HG03060 (cell line): Measurements from ENCODE around the gene COL15A1.

Source experiments
- ATAC-seq: cut with Tn5 transposase; IDR thresholded peaks from one replicate; pipeline ENCODE4 v1.9.1; 2021; ENCODE audit warnings: low read depth, moderate number of reproducible peaks; ENCODE audit not compliant: unreplicated experiment

The COL15A1 gene

DNA sequence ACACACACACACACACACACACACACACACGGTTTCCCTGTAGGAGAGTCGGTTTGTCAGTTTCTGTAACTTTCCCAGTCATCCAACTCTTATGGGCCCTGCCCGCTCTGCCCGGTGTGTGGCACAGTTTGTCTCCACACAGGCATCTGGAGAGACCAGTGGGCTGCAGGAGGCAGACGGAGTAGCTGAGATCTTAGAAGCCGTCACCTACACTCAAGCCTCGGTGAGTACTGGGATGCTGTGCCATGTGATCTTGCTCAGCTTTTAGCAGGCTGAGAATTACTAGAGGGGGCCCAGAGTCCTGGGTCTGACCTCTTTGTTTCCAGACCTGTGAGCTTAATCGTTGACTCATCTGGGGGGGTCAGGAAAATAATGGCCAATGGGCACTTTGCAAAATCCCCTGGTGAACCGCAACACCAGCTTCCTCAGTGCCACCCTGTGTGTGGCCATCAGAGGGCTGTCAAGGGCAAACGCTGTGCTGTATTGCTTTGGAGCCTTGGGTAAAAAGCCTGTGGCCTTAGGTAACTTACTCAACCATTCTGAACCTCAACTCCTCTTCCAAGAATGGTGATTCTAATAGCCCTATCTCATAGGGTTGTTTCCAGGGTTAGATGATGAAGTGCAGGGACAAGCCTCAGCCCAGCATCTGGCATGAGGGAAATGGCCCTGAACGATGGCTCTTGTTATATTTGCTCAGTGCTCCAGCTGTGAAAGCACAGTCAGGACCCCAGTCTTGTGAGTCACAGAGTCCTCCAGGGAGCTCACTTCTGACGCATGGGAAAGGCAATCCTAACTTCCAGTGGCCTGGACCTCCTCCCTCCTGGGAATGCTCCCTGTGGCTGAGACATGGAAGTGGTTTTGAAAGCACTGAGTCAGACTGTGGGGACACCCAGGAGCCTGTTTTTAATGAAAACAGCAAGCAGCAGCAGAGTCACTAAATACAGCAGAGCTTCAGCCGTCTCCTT is 45.6 kb downstream of the COL15A1 start:
- no peak for ATAC-seq

DNA sequence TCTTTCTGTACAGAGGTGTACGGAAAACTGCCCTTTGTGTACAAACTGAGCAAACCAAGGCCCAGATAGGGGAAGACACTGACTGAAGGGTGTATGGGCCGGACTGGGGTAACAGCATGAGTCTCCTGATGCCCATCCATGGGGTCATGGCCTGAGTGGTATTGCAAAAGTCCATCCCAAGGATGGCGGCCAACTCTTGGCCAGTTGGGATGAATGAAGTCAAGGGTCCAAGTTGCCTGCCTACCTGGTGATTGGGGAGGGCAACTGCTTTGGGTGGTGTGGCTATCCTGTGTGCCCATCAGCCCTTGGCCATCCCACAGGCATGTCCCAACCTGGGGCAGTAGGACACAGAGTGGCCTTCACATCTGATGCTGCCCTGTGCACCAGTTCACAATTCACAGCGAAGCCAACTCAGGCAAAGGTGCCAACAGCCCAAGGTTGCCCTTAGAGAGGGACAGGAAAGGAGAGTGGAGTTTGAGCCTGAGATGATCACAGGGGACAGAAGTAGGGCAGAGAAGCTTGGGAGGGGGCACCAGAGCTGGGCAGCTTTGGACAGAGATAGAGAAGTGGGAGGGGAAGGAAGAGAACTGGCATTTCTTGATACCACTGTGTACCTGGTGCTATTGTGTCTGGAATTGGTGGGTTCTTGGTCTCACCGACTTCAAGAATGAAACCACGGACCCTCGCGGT is 46.6 kb downstream of the COL15A1 start:
- ATAC-seq, result no peak

DNA sequence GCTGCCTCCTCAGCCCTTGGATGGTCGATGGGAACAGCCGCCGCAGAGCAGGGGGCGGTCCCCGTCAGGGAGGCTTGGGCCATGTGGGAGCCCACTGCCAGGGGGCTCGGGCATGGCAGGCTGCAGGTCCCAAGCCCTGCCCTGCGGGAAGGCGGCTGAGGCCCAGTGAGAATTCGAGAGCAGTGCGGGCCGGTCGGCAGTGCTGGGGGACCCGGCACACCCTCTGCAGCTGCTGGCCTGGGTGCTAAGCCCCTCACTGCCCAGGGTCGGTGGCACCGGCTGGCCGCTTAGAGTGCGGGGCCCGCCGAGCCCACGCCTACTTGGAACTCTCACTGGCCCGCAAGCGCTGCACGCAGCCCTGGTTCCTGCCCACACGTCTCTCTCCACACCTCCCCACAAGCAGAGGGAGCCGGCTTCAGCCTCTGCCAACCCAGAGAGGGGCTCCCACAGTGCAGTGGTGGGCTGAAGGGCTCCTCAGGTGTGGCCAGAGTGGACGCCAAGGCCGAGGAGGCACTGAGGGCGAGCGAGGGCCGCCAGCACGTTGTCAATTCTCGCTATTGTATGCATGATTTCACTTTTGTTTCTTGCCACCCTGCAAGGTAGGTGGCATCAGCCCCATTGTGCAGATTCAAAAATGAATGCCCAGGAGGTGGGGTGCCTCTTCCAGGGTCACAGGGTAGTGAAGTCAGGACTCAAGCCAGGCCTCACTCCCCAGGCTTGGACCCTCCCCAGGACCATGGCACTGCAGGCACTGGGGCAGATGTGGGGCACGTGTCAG is 48.6 kb downstream of the COL15A1 start:
- no peak for ATAC-seq

DNA sequence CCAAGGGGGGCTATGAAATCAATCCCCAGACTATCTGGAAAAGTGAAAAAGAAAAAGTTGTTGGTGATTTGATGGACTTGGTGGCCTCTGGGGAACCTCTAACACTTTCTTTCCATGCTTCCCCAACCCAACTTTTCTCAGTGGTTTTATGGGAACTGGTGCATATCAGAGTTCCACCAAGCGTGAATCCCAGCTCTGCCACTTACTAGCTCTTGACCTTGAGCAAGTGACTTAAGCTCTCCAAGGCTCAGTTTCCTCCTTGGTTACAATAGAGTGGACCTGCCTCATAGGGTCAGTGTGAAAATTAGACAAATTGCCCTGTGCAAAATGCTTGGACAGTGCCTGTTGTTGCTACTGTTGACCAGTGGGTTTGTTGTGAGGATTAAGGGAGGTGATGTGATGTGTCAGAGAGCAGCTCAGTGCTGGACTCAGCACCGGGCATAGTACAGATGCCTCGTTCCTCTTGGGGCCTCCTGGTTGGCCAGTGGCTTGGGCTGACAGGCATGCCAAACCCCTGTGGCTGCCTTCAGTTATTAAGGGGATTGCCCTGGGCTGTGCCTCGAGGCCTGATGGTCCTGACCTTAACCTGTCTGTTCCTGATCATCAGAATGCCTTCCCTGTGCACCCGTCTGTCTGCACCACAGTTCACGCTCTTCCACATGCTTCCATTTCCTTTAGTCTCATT is 49.3 kb downstream of the COL15A1 start:
- ATAC-seq, result no peak

DNA sequence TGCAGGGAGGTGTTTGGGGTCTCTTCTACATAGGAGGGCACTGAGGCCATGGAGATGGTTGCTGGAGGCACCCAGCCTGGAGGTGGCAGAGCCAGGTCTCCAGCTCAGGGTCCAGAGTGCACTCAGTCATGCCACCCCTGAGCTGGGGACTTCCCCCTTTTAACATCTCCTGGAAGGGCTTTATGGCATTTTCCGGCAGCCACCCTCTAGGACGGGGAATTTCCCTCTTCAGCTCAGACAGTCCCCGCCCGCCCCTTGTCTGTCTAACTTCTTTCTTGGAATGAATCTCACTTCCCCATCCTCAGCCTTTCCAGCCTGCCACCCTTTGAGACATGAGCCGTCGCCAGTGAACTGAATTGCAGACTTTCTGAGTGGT is 49.9 kb downstream of the COL15A1 start:
- no peak for ATAC-seq

DNA sequence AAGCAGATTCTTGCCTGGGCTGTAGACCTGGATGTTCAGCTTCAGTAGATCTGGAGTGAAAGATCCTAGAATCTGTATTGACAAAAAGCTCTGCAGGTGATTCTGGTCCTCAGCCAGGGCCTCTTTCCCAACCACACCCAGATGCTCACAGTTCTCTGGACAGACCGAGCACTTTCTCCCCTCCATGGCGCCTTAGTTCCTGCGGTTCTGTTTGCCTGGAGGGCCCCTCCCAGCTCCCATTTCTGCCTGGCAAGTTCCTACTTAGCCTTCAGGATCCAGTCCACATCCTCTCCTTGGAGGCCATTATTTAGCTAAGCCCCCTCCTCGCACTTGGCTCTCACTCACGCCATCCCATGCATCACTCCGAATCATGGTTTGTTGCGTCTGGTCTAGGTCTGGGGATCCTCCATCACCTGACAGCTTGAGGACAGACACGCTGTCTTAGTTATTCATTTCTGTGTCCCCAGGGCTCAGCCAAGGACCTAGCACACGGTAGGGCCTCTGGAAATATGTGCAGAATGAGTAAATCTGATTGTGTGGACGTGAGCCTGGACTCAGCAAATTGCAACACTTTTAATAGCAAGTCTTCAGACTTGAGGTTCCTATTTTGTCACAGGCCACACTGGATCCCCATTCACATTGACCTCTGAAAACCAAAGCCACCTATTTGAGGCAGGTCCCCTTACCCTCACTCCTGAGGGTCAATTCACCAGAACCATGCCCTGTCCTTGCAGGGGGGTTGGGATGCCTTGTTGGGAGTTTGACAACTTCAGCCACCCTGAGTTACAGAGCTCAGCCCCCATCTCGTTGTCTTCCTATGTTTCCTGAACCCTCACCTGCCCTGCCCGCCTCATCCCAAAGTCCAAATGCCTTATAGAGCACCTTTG is 50.7 kb downstream of the COL15A1 start:
- no peak for ATAC-seq

DNA sequence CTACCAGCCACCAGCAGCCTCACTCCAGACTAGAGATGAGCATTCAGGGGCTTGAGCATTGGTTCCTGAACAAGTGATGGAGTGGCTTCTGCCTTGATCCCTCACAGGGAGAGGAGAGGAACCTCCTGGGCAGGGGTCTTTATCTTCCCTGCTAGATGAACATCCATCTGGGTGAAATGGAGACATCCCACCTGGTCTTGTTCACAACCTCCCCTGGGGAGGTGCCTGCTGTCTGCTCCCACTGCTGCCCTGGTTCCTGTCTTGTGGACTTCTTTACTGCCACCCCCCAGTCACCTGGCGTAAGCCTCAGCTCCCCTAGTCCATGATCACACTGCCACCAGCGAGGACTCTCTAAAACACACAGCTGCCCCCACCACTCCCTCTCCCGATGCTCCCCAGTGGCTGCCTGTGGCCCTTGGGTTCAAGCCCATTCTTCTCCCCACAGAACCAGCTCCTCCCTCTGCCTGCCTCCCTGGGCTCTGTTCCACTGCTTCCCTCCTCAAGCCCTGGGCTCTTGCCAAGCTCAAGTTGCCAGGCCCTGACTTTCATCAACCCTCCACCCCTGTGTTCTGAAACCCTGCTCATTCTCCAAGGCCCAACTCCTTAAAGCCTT is 51.5 kb downstream of the COL15A1 start:
- ATAC-seq, result no peak

DNA sequence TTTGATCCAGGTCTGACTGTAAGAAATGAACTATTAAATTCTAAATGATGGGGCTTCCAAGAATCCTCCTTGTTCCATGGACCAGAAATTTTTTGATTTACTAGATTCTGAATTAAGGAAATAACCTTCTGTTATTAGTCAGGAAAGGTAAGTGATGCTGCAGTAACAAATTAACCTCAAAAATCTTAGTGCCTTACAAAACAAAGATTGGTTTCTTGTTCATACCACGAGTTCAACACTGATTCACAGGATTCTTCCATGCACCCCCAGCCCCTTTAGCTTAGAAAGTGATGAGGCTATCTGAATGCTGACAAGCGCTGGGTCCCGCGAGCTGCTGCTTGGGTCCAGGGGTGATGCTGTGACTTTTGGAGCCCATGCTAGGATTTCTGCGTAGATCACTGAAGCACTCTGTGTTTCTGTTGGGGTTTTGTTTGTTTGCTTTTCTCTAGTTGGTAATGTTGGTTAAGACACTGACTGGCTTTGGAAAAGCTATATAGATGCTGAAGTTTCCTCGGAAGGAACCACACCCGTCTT is 52.3 kb downstream of the COL15A1 start:
- ATAC-seq, result no peak

DNA sequence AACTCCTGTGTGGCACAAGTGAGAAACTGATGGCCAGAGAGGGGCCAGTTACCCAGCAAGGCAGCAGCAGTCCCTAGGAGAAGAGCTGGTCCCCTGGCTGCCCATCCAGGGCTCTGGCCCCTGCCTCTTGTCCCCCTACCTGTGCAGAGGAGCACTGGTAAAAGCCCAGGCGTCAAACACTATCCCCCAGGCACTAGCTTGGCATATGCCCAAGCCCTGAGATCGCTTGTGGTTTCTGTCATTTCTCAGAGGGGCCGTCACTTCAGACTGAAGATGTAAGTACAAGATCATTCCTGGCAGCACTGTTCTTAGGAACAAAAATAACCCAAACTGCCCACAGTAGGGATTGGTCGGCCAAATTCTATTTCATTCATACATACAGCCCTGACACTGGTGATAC is 53.9 kb downstream of the COL15A1 start:
- ATAC-seq, result no peak

DNA sequence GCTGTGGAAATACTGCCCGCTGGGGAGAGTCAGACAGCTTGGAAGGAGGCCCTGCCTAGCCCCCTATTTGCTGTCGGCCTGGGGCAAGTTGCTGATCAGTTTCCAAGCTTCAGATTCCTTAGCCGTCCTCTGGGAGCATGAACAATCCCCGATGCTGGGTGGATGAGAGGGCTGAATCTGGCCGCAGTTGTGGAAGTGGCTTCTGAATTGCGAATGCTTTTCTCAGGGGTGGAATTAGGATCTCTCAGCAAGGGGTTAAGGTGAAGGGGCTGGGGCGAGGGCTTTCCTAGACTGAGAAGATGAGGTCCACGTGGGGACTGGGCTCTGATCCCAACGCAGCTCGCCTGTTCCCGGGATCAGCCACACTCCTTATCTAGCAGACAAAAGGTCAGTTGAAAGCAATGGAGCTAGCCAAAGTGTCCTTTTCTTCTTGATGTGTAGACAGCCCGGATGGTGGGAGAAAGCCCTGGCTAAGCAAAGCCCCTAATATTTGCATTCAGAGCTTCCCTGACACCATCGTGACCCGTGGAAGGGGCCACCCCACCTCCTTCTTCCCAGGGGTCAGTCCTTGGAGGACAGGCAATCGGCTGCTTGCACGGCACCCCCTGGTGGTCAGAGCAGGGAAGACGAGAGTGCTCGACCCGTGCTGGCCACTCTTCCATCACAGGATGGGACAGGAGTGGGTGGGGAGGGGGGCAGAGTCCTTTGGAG is 54.9 kb downstream of the COL15A1 start:
- no peak for ATAC-seq

DNA sequence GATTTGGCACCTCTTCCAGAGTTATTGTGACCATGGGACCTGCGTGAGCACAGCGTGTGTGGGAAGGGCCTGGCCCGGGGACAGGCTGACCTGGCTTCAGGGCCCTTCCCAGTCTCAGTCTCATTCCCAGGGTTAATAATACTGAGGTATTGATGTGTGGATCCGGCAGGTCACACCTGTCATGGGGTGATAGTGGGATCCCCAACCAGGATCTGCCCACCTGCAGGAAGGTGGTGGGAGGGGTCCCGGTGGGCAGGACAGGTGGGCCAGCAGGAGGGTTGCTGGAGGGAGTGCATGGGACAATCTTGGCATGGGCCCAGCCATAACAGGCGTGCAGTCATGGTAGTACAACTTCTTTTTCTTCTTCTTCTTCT is 55.4 kb downstream of the COL15A1 start:
- no peak for ATAC-seq

DNA sequence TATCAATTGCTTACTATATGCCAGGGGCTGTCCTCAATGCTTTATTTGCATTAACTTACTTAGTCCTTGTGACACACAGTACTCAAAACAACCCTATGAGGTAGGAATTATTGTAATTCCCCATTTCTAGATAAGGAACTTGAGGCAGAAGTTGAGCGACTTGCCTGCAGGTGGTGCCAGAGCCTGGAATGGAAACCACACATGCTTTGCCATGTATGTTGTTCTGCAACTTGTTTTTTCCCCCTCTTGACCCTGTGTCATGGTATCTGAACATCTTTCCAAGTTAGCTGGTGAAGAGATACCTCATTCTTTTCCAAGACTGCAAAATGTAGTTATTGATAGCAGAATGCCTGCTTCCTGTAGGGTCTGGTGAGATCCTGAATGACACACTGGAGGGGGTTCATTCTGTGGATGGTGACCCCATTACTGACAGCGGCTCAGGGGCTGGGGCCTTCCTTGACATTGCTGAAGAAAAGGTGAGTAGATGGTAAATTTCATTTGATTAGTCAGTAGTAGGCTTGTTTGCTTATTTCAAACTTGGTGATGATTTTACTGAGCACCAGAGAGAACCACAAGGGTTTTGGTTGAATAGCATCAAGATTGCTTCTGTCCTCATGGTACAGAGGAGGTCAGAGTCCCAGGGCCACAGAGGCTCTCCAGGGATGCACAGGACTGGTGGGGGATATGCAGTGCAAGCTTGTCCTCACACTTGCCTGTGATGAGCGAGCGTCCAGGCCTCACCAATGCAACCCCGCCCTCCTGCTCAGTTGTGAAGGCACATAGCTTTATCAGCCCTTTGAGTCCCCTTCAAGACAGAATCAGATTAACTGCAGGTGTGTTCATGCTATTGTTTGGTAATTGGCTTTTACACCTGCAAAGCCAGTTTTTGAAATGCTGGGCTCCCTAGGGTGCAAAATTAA is 57.0 kb downstream of the COL15A1 start:
- ATAC-seq, result no peak

DNA sequence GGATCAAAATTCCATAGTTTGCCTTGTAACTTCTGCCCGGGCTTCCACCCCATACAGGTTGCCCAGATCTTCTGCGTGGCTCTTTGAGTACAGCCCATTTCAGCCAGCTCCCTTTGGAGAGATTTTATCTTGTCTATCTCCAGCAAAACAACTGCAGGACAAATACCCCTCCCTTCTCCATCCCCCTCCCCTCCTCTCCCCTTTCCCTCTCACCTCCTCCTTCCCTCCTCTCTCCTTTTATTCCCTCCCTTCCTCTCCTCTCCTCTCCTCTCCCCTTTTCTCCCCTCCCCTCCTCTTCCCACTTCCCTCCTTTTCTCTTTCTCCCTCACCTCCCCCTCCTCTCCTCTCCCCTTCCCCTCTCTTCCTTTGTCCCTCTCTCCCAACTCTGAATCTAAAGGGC is 58.2 kb downstream of the COL15A1 start:
- no peak for ATAC-seq

DNA sequence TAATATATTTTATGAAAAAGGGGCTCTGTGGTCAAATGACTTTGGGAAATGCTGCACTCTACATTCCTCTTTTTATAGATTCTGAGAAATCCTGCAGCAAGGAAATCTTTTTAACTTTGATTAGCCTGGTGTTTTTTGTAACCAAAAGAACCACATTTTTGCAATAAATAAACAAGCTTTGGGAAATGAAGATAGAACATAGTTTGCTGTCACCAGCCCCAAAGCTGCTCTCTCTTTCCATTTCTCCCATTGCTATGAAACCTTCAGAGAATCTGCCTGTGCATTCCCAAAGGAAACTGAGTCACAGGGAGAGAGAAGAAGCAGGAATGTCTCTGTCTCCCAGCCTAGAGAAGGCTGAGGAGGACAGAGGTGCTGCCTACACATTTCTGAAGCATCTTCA is 59.0 kb downstream of the COL15A1 start:
- ATAC-seq, result no peak

DNA sequence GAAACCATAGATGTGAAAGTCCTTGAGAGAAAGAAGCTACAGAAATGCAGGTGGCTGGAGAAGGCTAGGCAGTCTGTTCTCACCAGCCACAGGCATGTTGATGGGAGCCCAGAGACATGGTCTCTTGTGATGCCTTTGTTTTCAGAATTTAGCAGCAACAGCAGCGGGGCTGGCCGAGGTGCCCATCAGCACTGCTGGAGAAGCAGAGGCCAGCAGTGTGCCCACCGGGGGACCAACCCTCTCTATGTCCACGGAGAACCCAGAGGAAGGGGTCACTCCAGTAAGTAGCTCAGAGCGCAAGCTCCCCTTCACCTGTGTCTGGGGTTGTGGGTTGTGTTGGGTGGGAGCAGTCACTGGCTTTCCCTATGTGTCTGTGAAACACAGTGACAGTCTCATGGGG is 59.6 kb downstream of the COL15A1 start:
- ATAC-seq, result no peak

DNA sequence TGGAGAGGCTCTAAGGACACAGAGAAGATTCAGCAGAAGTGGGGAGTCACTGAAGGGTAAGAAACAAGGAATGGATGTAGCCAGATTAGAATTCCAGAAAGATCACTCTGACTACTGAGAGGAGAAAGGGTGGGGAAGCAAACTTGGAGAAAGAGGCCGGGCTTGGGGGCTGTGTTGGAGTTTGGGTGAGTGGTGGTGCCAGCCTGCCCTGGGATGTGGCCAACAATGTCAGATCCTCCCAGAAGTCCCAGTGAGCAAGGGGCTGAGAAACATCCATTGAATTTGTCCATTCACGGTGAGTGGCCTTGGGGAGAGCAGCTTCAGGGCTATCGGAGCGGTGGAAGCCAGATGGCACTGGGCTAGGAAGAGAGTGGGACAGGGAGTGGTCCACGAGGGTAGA is 60.4 kb downstream of the COL15A1 start:
- ATAC-seq, result no peak

DNA sequence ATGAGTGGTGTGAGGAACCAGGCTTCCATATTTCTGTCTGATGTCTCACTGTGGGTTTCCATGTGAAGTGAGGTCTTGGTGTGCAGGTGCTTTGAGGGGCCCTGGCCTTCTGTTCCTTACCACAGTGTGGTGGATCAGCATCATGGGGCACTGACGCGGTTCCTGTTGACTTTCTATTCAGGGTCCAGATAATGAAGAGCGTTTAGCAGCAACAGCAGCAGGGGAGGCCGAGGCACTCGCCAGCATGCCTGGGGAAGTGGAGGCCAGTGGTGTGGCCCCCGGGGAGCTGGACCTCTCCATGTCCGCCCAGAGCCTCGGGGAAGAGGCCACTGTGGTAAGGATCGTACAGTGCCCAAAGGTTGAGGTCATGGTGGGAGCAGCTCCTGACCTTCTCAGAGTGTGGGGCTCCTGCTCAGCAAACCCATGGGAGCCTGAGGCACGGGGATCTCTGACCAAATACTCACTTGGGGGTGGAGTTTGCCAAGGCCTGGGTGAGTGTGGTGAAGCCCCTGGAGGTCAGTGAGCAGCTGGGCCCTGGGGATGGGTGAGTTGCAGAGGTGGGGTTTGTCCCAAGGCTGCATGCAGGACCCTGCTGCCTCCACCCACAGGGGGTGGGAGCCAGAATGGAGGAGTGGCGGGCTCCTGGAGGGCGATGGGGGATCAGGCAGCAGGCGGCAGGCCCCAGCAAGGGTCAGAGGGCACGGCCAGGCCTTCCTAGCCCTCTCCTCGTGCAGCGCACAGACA is 61.2 kb downstream of the COL15A1 start:
- ATAC-seq, result no peak
